GM23338 (cell line): ENCODE measurements around the gene CLCN1. TPM values are rescaled to one million over a fixed set of nuclear protein-coding genes. Genes with fewer than 3 reads are reported as not detected.

ENCODE experiments used
- ATAC-seq: fragments of 200-7000 bp; cut with Tn5 transposase; 3 replicates; pipeline ENCODE4 v1.9.1; 2020
- DNase-seq: peaks from one replicate; pipeline ENCODE4 v3.0.0-alpha.2; 2015; ENCODE audit warnings: low spot score
- H2AFZ ChIP-seq: fragments of 200-600 bp; sonication (generic); 2 replicates; pipeline ENCODE4 v1.8.0; 2016; ENCODE audit warnings: antibody characterized with exemption, mild to moderate bottlenecking, moderate library complexity
- H3F3A ChIP-seq: fragments of 200-600 bp; sonication (generic); replicated peaks from 2 replicates; pipeline ENCODE4 v1.8.0; 2017; ENCODE audit warnings: antibody characterized with exemption, mixed run types, low read depth
- H3K27ac ChIP-seq: fragments of 200-600 bp; sonication (generic); 2 replicates; pipeline ENCODE4 v1.6.1; 2016; ENCODE audit warnings: low read depth
- H3K27me3 ChIP-seq: fragments of 200-600 bp; sonication (generic); 2 replicates; pipeline ENCODE4 v1.8.0; 2016; ENCODE audit warnings: mild to moderate bottlenecking, mixed run types, moderate library complexity; ENCODE audit not compliant: insufficient read depth
- H3K36me3 ChIP-seq: fragments of 200-600 bp; sonication (generic); 2 replicates; pipeline ENCODE4 v1.8.0; 2016; ENCODE audit warnings: mild to moderate bottlenecking; ENCODE audit not compliant: insufficient read depth
- H3K4me1 ChIP-seq: fragments of 200-600 bp; sonication (generic); 2 replicates; pipeline ENCODE4 v1.8.0; 2016; ENCODE audit warnings: mild to moderate bottlenecking, moderate library complexity; ENCODE audit not compliant: insufficient read depth
- H3K4me2 ChIP-seq: fragments of 200-600 bp; sonication (generic); 2 replicates; pipeline ENCODE4 v1.7.1; 2017; ENCODE audit warnings: mixed run types
- H3K4me3 ChIP-seq: fragments of 200-600 bp; sonication (generic); 2 replicates; pipeline ENCODE4 v1.6.1; 2016; ENCODE audit warnings: mixed run types
- H3K79me2 ChIP-seq: fragments of 200-600 bp; sonication (generic); replicated peaks from 2 replicates; pipeline ENCODE4 v1.8.0; 2017; ENCODE audit warnings: mild to moderate bottlenecking; ENCODE audit not compliant: insufficient read depth
- H3K9me2 ChIP-seq: fragments of 200-600 bp; sonication (generic); 2 replicates; pipeline ENCODE4 v1.8.0; 2017; ENCODE audit not compliant: insufficient read depth
- H4K20me1 ChIP-seq: fragments of 200-600 bp; sonication (generic); replicated peaks from 2 replicates; pipeline ENCODE4 v1.8.0; 2017; ENCODE audit warnings: mild to moderate bottlenecking; ENCODE audit not compliant: insufficient read depth
- H3K27ac Mint-ChIP-seq: 2 replicates; pipeline ENCODE4 v1.8.0; 2020; ENCODE audit warnings: inconsistent platforms, mild to moderate bottlenecking, moderate library complexity, mixed read lengths
- H3K27me3 Mint-ChIP-seq: 3 replicates; pipeline ENCODE4 v1.8.0; 2022; ENCODE audit warnings: low read depth, mild to moderate bottlenecking, moderate library complexity, mixed read lengths, inconsistent platforms; ENCODE audit not compliant: insufficient read depth, poor library complexity
- H3K36me3 Mint-ChIP-seq: 3 replicates; pipeline ENCODE4 v1.8.0; 2021; ENCODE audit warnings: low read depth, mild to moderate bottlenecking, inconsistent platforms, moderate library complexity, mixed read lengths
- H3K4me1 Mint-ChIP-seq: 3 replicates; pipeline ENCODE4 v1.8.0; 2020; ENCODE audit warnings: mild to moderate bottlenecking, inconsistent platforms, mixed read lengths
- H3K4me3 Mint-ChIP-seq: 3 replicates; pipeline ENCODE4 v1.8.0; 2021; ENCODE audit warnings: moderate library complexity, mild to moderate bottlenecking, inconsistent platforms, mixed read lengths
- H3K9me3 Mint-ChIP-seq: 3 replicates; pipeline ENCODE4 v1.8.0; 2020; ENCODE audit warnings: moderate library complexity, mild to moderate bottlenecking, inconsistent platforms, mixed read lengths
- CREB1 ChIP-seq: fragments of 250-450 bp; sonication (Bioruptor Pico); IDR thresholded peaks from 2 replicates; pipeline ENCODE4 v1.5.0; 2020; ENCODE audit warnings: low read depth, mild to moderate bottlenecking, moderate library complexity
- CTCF ChIP-seq, 2 experiments: fragments of 200-600 bp in 1 of 2; sonication (generic) in 1 of 2; conservative IDR thresholded peaks; 2 replicates each; pipeline versions ENCODE4 v1.5.1 to v1.6.1; 2016 to 2017; ENCODE audit warnings: antibody characterized with exemption in 2 of 2, low read depth in 2 of 2, mild to moderate bottlenecking in 2 of 2, moderate library complexity in 1 of 2
- ETS1 ChIP-seq: IDR thresholded peaks from 2 replicates; pipeline ENCODE4 v1.6.1; 2016; ENCODE audit warnings: antibody characterized with exemption
- EZH2 ChIP-seq: fragments of 200-600 bp; sonication (generic); IDR thresholded peaks from one replicate; pipeline ENCODE4 v1.8.0; 2017; ENCODE audit warnings: antibody characterized with exemption, mild to moderate bottlenecking, low read depth; ENCODE audit not compliant: unreplicated experiment
- EZH2phosphoT487 ChIP-seq: fragments of 200-600 bp; sonication (generic); IDR thresholded peaks from one replicate; pipeline ENCODE4 v1.8.1; 2018; ENCODE audit warnings: antibody characterized with exemption; ENCODE audit not compliant: unreplicated experiment
- JUNB ChIP-seq: IDR thresholded peaks from one replicate; pipeline ENCODE4 v1.6.1; 2016; ENCODE audit warnings: antibody characterized with exemption; ENCODE audit not compliant: unreplicated experiment
- NANOG ChIP-seq: IDR thresholded peaks from 2 replicates; pipeline ENCODE4 v1.6.1; 2016; ENCODE audit warnings: antibody characterized with exemption, borderline replicate concordance
- POLR2AphosphoS5 ChIP-seq: IDR thresholded peaks from 2 replicates; pipeline ENCODE4 v1.6.1; 2016; ENCODE audit warnings: antibody characterized with exemption, low read depth
- REST ChIP-seq: IDR thresholded peaks from one replicate; pipeline ENCODE4 v1.6.1; 2018; ENCODE audit warnings: antibody characterized with exemption; ENCODE audit not compliant: unreplicated experiment
- STAT1 ChIP-seq: IDR thresholded peaks from one replicate; pipeline ENCODE4 v1.6.1; 2016; ENCODE audit warnings: antibody characterized with exemption; ENCODE audit not compliant: unreplicated experiment
- ZNF114 ChIP-seq: fragments of 250-450 bp; sonication (Bioruptor Pico); IDR thresholded peaks from 2 replicates; pipeline ENCODE4 v1.5.0; 2020; ENCODE audit warnings: mild to moderate bottlenecking, moderate library complexity
- ZNF331 ChIP-seq: fragments of 250-450 bp; sonication (Bioruptor Pico); IDR thresholded peaks from 2 replicates; pipeline ENCODE4 v1.5.0; 2020; ENCODE audit warnings: low read depth, mild to moderate bottlenecking, moderate library complexity
- ZNF462 ChIP-seq: fragments of 250-450 bp; sonication (Bioruptor Pico); IDR thresholded peaks from 2 replicates; pipeline ENCODE4 v1.5.0; 2020; ENCODE audit warnings: mild to moderate bottlenecking, moderate library complexity
- polyA plus RNA-seq: library from polyadenylated mRNA; unstranded; fragments of >200 nt; fragmentation: Nextera tagmentation; extraction: Ambion mirVana; gene quantifications from 2 replicates; pipeline ENCODE4 v1.2.1, GENCODE V29; 2016
- total RNA-seq: library from RNA; depleted of rRNA; stranded (reverse); fragments of >200 nt; shearing (Covaris generic); gene quantifications from 2 replicates; pipeline ENCODE4 v1.2.3, GENCODE V29; 2014

Gene CLCN1
- total and polyA plus RNA-seq, 2 experiments from 2014 or later = 0.38 to 0.48 TPM

- Mint-ChIP-seq H3K36me3 (peaks cover 92% of the 10 kb centered on the region), H3K27ac (no peak overlapping the region), H3K27me3 (peaks cover 4% of the 10 kb centered on the region), H3K4me3 (no peak overlapping the region), H3K4me1 (peaks cover 3% of the 10 kb centered on the region; the same call in 2 of the 3 replicates), H3K9me3 (no peaks in the 10 kb centered on the region)
- no peak overlapping the region for H2AFZ ChIP-seq
- peaks cover 22% of the 10 kb centered on the region for H3K79me2 ChIP-seq
- H3K4me1 ChIP-seq = peaks cover 5% of the 10 kb centered on the region
- no peaks in the 10 kb centered on the region for H3K9me2 ChIP-seq
- ATAC-seq (no peak), DNase-seq (no peak)
- TF ChIP-seq ZNF331 (CRISPR knock-in tag) (no peak), CREB1 (no peak), CTCF (conservative IDR thresholded peaks at IDR 0.05; ENCODE audit: low read depth in 2 of 2) (no peak), ETS1 (no peak), EZH2phosphoT487 (no peak), NANOG (no peak), POLR2AphosphoS5 (no peak), EZH2 (no peak), ZNF462 (CRISPR knock-in tag) (no peak), ZNF114 (CRISPR knock-in tag) (no peak), STAT1 (no peak), JUNB (no peak), REST (no peak)
- H3F3A ChIP-seq = 0 out of 2 replicates have a peak, but pooled peaks cover 12% of the 10 kb centered on the region
- H4K20me1 ChIP-seq = peaks cover 5% of the 10 kb centered on the region
- peaks cover 44% of the 10 kb centered on the region for H3K36me3 ChIP-seq
- H3K27ac ChIP-seq = no peak overlapping the region
- H3K4me3 ChIP-seq = no peak overlapping the region
- H3K27me3 ChIP-seq = no peaks in the 10 kb centered on the region
- H3K4me2 ChIP-seq = no peak overlapping the region
Measured at GRCh38 chr7:143398616-143399015, 82.7 kb downstream of the CLCN1 start.
